PFSK-1 (cell line): ENCODE results near the gene TEX14.

Experiments used
- FOXP2 ChIP-seq: optimal IDR thresholded peaks from 2 replicates; pipeline ENCODE3; 2011; ENCODE audit warnings: borderline replicate concordance, control low read depth, inconsistent platforms; ENCODE audit not compliant: insufficient read depth; ENCODE audit errors: extremely low read length, extremely low read depth
- POLR2AphosphoS5 ChIP-seq: IDR thresholded peaks from 2 replicates; pipeline ENCODE4 v1.6.1; 2012; ENCODE audit warnings: low read depth, mild to moderate bottlenecking, control low read depth, low read length, moderate library complexity
- REST ChIP-seq, 2 experiments: IDR thresholded peaks; 2 replicates each; pipeline versions ENCODE4 v1.6.1 to v1.8.0; 2011 to 2012; ENCODE audit warnings: low read depth in 2 of 2, low read length in 2 of 2, control low read depth in 1 of 2, inconsistent platforms in 1 of 2, mild to moderate bottlenecking in 1 of 2, moderate library complexity in 1 of 2; ENCODE audit not compliant: insufficient read depth in 1 of 2
- SIN3A ChIP-seq: IDR thresholded peaks from 2 replicates; pipeline ENCODE4 v1.6.1; 2012; ENCODE audit warnings: mild to moderate bottlenecking, low read length, moderate library complexity, borderline replicate concordance; ENCODE audit not compliant: insufficient read depth
- TAF1 ChIP-seq: IDR thresholded peaks from 2 replicates; pipeline ENCODE4 v1.6.1; 2012; ENCODE audit warnings: low read length, control low read depth, borderline replicate concordance; ENCODE audit not compliant: insufficient read depth

TEX14 gene

GRCh38 chr17:58527306-58527705 lies 164.5 kb downstream of the TEX14 start:
- TF ChIP-seq POLR2AphosphoS5 (no peak), TAF1 (no peak), FOXP2 (no peak), SIN3A (no peak), REST (IDR thresholded peaks at IDR 0.05; ENCODE audit: insufficient read depth in 1 of 2, low read depth in 2 of 2, low read length in 2 of 2) (no peak)

- no peak for TF ChIP-seq POLR2AphosphoS5
- TF ChIP-seq TAF1 = no peak
- no peak for TF ChIP-seq REST (IDR thresholded peaks at IDR 0.05; ENCODE audit: insufficient read depth in 1 of 2, low read depth in 2 of 2, low read length in 2 of 2)
- TF ChIP-seq SIN3A = no peak
- TF ChIP-seq FOXP2 = no peak
These were observed 166.6 kb downstream of the TEX14 start for GRCh38 chr17:58525239-58525638.

GRCh38 chr17:58521680-58522079 lies 170.2 kb downstream of the TEX14 start:
- TF ChIP-seq SIN3A = no peak
- TF ChIP-seq POLR2AphosphoS5 = no peak
- no peak for TF ChIP-seq FOXP2
- no peak for TF ChIP-seq REST (IDR thresholded peaks at IDR 0.05; ENCODE audit: insufficient read depth in 1 of 2, low read depth in 2 of 2, low read length in 2 of 2)
- TF ChIP-seq TAF1 = no peak

GRCh38 chr17:58520843-58521430 lies 170.9 kb downstream of the TEX14 start:
- no peak for TF ChIP-seq TAF1
- TF ChIP-seq FOXP2 = no peak
- no peak for TF ChIP-seq POLR2AphosphoS5
- TF ChIP-seq REST (IDR thresholded peaks at IDR 0.05; ENCODE audit: insufficient read depth in 1 of 2, low read depth in 2 of 2, low read length in 2 of 2) = no peak
- no peak for TF ChIP-seq SIN3A
